Breast epithelium (tissue), 4 donors: Measurements from ENCODE around the gene TCF21. TPM values are rescaled to one million over a fixed set of nuclear protein-coding genes. Genes with fewer than 3 reads are reported as not detected.
"Not testable (repeated sequence)": the region's sequence is repeated elsewhere in the genome, so short reads cannot be mapped to it uniquely, and the experiment has no call there.

Experiments
- DNase-seq, 2 donors: peaks; one replicate each; pipeline ENCODE4 v3.0.0-alpha.2; 2019; ENCODE audit warnings: low spot score in 2 of 2
- H3K27ac ChIP-seq, 2 donors: fragments of 200-600 bp; sonication (generic) in 1 of 2; one replicate each; pipeline ENCODE4 v1.5.1; 2016 to 2019; ENCODE audit warnings: mild to moderate bottlenecking in 1 of 2
- H3K27me3 ChIP-seq, 2 donors: fragments of 200-600 bp; sonication (generic) in 1 of 2; one replicate each; pipeline versions ENCODE4 v1.5.1 to v1.6.0; 2017 to 2019; ENCODE audit warnings: control low read depth in 1 of 2, mild to moderate bottlenecking in 1 of 2
- H3K36me3 ChIP-seq: fragments of 200-600 bp; one replicate; pipeline ENCODE4 v1.5.1; 2019
- H3K4me1 ChIP-seq, 2 donors: fragments of 200-600 bp; sonication (generic); one replicate each; pipeline ENCODE4 v1.5.1; 2016 to 2019; ENCODE audit warnings: control low read depth in 1 of 2
- H3K4me3 ChIP-seq, 3 donors: fragments of 200-600 bp; sonication (generic); 1 replicate in 2 of 3; 2 replicates in 1 of 3; pipeline ENCODE4 v1.5.1; 2016 to 2019; ENCODE audit warnings: mild to moderate bottlenecking in 3 of 3, moderate library complexity in 2 of 3
- H3K9me3 ChIP-seq, 2 donors: fragments of 200-600 bp; sonication (generic) in 1 of 2; one replicate each; pipeline ENCODE4 v1.5.1; 2016 to 2019; ENCODE audit warnings: control low read depth in 1 of 2
- POLR2A ChIP-seq: fragments of 450-650 bp; IDR thresholded peaks from one replicate; pipeline ENCODE4 v1.6.1; 2016; ENCODE audit warnings: antibody characterized with exemption, mild to moderate bottlenecking, moderate library complexity
- POLR2AphosphoS5 ChIP-seq, 3 donors: sonication (generic); formaldehyde crosslinking; IDR thresholded peaks; one replicate each; pipeline ENCODE4 v1.6.1; 2017; ENCODE audit warnings: antibody characterized with exemption in 3 of 3
- intact Hi-C: fragments of 100-400 bp; cut with DNase I; formaldehyde crosslinking; loops from one replicate; pipeline ENCODE4 v1.15.1; 2023; ENCODE audit warnings: low total_unique reads
- total RNA-seq, 3 donors: library from RNA; depleted of rRNA; stranded (reverse); fragments of >200 nt; gene quantifications; one replicate each; pipeline ENCODE4 v1.1.0, GENCODE V29; 2016
- TF ChIP-seq, protein P1 (sequence below), 3 donors: fragments of 450-650 bp; IDR thresholded peaks; one replicate each; pipeline ENCODE4 v1.5.1; 2016 to 2017; ENCODE audit warnings: antibody characterized with exemption in 3 of 3, mild to moderate bottlenecking in 3 of 3, moderate library complexity in 3 of 3

Gene TCF21
- total RNA-seq, 3 donors from 2014 or later, result 1.0 TPM; not detected in 2

DNA sequence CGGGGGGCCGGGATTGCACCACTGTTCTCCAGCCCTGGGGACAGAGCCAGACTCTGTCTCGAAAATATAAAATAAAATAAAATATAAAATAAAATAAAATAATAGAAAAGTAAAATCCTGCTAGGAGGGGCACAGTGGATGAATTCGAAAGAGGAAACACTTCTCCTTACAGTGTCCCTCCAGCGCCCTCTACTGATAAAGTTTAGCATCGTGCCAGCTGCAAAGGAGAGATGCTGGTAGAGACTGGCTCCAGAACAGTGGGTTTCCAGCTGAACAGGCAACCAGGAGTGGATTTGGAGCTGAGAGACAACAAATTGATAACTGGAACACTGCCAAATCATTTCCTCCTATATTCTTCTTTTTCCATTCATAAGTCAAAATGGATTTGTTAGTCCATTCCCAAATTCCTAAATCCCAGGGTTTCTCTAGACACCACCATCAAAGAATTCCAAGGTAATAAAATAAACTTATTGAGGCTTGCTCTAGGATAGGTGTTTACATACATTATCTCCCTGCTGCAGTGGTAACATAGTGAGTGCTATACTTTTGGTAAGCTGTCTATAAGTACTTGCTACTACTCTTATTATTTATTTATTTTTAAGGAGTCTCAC, 32.4 kb downstream of the TCF21 start:
- no peaks in the 10 kb centered on the region for H3K36me3 ChIP-seq
- H3K4me3 ChIP-seq, result peak overlapping the region in 1 of 3 donors; percentile 22
- peaks cover 0 to 3% of the 10 kb centered on the region in 2 donors for H3K27me3 ChIP-seq
- H3K27ac ChIP-seq, result no peak overlapping the region
- no peaks in the 10 kb centered on the region for H3K9me3 ChIP-seq
- peak; percentile 56 to 57 for DNase-seq
- intact Hi-C loops, result loop anchor here (10.0 kb wide), 1 partner anchor 173 kb away; no protein-coding TSS in a partner anchor
- H3K4me1 ChIP-seq, result no peaks in the 10 kb centered on the region
- TF ChIP-seq POLR2A (no peak), POLR2AphosphoS5 (IDR thresholded peaks at IDR 0.05) (no peak)
- TF ChIP-seq, protein P1, sequence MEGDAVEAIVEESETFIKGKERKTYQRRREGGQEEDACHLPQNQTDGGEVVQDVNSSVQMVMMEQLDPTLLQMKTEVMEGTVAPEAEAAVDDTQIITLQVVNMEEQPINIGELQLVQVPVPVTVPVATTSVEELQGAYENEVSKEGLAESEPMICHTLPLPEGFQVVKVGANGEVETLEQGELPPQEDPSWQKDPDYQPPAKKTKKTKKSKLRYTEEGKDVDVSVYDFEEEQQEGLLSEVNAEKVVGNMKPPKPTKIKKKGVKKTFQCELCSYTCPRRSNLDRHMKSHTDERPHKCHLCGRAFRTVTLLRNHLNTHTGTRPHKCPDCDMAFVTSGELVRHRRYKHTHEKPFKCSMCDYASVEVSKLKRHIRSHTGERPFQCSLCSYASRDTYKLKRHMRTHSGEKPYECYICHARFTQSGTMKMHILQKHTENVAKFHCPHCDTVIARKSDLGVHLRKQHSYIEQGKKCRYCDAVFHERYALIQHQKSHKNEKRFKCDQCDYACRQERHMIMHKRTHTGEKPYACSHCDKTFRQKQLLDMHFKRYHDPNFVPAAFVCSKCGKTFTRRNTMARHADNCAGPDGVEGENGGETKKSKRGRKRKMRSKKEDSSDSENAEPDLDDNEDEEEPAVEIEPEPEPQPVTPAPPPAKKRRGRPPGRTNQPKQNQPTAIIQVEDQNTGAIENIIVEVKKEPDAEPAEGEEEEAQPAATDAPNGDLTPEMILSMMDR (IDR thresholded peaks at IDR 0.05), result peak; percentile 13 to 48 (median 39)

DNA sequence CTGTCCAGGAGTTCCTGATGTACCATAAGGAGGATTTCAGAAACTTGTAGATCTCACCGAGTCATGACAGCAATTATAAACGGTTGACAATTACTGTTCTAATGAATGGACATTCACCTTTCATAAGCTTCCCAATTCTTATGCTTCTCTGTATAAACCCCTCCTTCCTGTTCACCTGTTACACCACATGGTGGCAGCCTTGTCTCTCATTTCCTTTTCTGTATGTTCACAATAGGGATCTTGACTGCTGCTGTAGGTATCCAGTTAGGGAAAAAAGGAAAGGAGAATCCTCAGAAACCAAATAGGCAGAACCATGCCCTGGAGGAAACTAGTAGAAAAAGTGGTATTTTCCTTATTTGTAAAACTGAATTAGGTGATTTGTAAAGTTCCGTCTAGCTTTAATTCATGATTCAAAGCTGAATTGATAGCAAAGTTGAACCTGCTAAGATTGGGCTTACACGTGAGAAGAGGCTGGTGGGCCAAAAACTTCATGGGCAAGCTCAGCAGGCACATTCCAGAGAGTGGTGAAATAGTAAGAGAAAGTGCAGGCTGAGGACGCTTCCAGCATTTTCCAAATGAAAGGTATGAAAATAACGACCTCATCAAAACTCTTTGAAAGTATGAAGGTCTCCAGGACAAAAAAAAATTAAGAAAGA, 35.2 kb downstream of the TCF21 start:
- Histone ChIP-seq H3K4me3 (no peak overlapping the region), H3K4me1 (no peaks in the 10 kb centered on the region), H3K36me3 (no peaks in the 10 kb centered on the region), H3K9me3 (no peaks in the 10 kb centered on the region), H3K27ac (no peak overlapping the region), H3K27me3 (peaks cover 0 to 3% of the 10 kb centered on the region in 2 donors)
- intact Hi-C loops, result loop anchor here (10.0 kb wide), 1 partner anchor 171 kb away; no protein-coding TSS in a partner anchor
- TF ChIP-seq, protein P1 (IDR thresholded peaks at IDR 0.05), result peak; percentile 47 to 83 (median 82)
- no peak for TF ChIP-seq POLR2A
- DNase-seq, result peak in 1 of 2 donors; percentile 70

DNA sequence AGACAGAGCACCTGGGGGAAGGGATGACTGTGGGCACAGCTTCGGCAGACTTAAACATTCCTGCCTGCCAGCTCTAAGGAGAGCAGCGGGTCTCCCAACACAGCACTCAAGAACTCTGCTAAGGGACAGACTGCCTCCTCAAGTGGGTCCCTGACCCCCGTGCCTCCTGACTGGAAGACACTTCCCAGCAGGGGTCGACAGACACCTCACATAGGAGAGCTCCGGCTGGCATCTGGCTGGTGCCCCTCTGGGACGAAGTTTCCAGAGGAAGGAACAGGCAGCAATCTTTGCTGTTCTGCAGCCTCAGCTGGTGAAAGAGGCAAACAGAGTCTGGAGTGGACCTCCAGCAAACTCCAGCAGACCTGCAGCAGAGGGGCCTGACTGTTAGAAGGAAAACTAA, 42.3 kb downstream of the TCF21 start:
- H3K36me3 ChIP-seq, DNase-seq, H3K27ac ChIP-seq, H3K4me1 ChIP-seq, H3K9me3 ChIP-seq, H3K27me3 ChIP-seq, intact Hi-C loops, H3K4me3 ChIP-seq: not testable (repeated sequence)

DNA sequence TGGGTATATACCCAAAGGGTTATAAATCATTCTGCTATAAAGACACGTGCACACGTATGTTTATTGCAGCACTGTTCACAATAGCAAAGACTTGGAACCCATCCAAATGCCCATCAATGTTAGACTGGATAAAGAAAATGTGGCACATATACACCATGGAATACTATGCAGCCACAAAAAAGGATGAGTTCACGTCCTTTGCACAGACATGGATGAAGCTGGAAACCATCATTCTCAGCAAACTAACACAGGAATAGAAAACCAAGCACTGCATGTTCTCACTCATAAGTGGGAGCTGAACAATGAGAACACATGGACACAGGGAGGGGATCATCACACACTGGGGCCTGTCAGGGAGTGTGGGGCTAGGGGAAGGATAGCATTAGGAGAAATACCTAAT, 47.4 kb downstream of the TCF21 start:
- DNase-seq, H3K4me1 ChIP-seq, H3K9me3 ChIP-seq, H3K36me3 ChIP-seq, H3K27ac ChIP-seq, H3K4me3 ChIP-seq, H3K27me3 ChIP-seq, intact Hi-C loops: not testable (repeated sequence)

DNA sequence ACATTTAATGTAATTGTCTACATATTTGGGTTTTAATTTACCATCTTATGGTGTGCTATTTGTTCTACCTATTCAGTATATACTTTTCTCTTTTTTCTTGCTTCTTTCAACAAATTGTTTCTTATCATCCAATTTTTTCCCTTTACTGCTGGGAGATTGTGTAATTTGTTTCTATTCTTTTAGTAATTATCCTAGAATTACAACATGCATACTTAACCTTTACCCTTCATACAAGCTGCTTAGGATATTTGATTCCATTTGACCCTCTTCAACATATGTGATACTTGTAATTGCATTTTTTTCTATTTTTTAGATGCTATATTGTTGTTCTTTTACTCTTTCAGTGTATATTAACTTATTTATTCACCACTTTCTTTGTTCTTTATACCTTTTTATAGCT, 49.0 kb downstream of the TCF21 start:
- Histone ChIP-seq H3K4me3 (no peak overlapping the region), H3K27me3 (no peaks in the 10 kb centered on the region), H3K27ac (no peak overlapping the region), H3K36me3 (no peaks in the 10 kb centered on the region), H3K9me3 (no peaks in the 10 kb centered on the region), H3K4me1 (no peaks in the 10 kb centered on the region)
- DNase-seq, result no peak
- TF ChIP-seq, protein P1 (IDR thresholded peaks at IDR 0.05), result no peak
- TF ChIP-seq POLR2AphosphoS5 (IDR thresholded peaks at IDR 0.05) (no peak), POLR2A (no peak)
- intact Hi-C loops, result no loop called here

DNA sequence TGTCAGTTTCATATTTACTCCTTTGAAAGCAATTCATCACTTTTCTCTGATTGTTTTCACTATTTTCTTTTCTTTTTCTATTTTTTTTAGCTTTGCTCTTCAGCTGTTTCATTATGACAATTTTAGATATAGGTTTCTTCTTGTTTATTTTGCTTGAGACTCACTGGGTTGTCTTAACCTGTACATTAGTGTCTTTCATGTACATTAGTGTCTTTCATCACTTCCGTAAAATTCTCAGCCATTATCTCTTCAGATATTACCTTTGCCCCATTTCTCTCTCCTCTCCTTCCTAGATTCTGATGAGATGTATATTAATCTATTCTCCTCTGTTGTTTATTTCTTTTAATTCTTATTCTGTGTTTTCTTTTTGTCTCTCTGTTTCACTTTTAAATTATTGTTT, 49.6 kb downstream of the TCF21 start:
- Histone ChIP-seq H3K4me3 (no peak overlapping the region), H3K27ac (no peak overlapping the region), H3K27me3 (no peaks in the 10 kb centered on the region), H3K9me3 (no peaks in the 10 kb centered on the region), H3K4me1 (no peaks in the 10 kb centered on the region), H3K36me3 (no peaks in the 10 kb centered on the region)
- intact Hi-C loops, result no loop called here
- TF ChIP-seq, protein P1 (IDR thresholded peaks at IDR 0.05), result no peak
- TF ChIP-seq POLR2AphosphoS5 (IDR thresholded peaks at IDR 0.05) (no peak), POLR2A (no peak)
- no peak for DNase-seq
